Hematopoietic multipotent progenitor cell treated with erythropoietin and hydrocortisone succinate and interleukin-3 and kit ligand, for 17 days (in vitro differentiated cells): ENCODE measurements around the gene USP32.

Experiments used
- DNase-seq: peaks from one replicate; pipeline ENCODE4 v3.0.0-alpha.2; 2015; ENCODE audit warnings: low spot score

USP32 gene

GRCh38 chr17:60155427-60155814 is 236.5 kb downstream of the USP32 start:
- DNase-seq = no peak

- no peak for DNase-seq
These were observed 237.1 kb downstream of the USP32 start for GRCh38 chr17:60154616-60155426.

GRCh38 chr17:60153606-60154390 is 238.1 kb downstream of the USP32 start:
- no peak for DNase-seq

GRCh38 chr17:60151355-60151754 is 240.6 kb downstream of the USP32 start:
- DNase-seq = no peak

- no peak for DNase-seq
These were observed 242.0 kb downstream of the USP32 start, which contains the start of gene CA4 for GRCh38 chr17:60149691-60150582. CA4 (plus strand) TSS chr17:60149973; CDS start chr17:60150035, 62 bp downstream.

- no peak for DNase-seq
These were observed 243.6 kb downstream of the USP32 start for GRCh38 chr17:60148373-60148772.

- no peak for DNase-seq
These were observed 244.2 kb downstream of the USP32 start for GRCh38 chr17:60147553-60148223.

- no peak for DNase-seq
These were observed 245.7 kb downstream of the USP32 start for GRCh38 chr17:60146206-60146605.

GRCh38 chr17:60145006-60145935 is 246.7 kb downstream of the USP32 start:
- DNase-seq = no peak

- DNase-seq = peak; percentile 55
These were observed 248.9 kb downstream of the USP32 start for GRCh38 chr17:60142872-60143499.

GRCh38 chr17:60141111-60142018 is 250.6 kb downstream of the USP32 start:
- DNase-seq = no peak

GRCh38 chr17:60139438-60140285 is 252.3 kb downstream of the USP32 start:
- peak; percentile 46 for DNase-seq

GRCh38 chr17:60138769-60139437 is 253.0 kb downstream of the USP32 start:
- no peak for DNase-seq

- no peak for DNase-seq
These were observed 254.2 kb downstream of the USP32 start for GRCh38 chr17:60137731-60138130.

- DNase-seq = no peak
These were observed 255.8 kb downstream of the USP32 start for GRCh38 chr17:60135951-60136666.

GRCh38 chr17:60135151-60135950 is 256.6 kb downstream of the USP32 start:
- DNase-seq = peak; percentile 33
